ENCODE results near the gene BTBD3.

BTBD3 gene

GRCh38 chr20:11917663-11918062 is at the start of gene BTBD3:
Gene BTBD3, plus strand, starts transcription at chr20:11917893. Its CDS starts 383 bp downstream, at chr20:11918276.
- no peak for DNase-seq

- no peak for DNase-seq
These were observed 48.1 kb upstream of the BTBD3 start for GRCh38 chr20:11869641-11870040.

- DNase-seq: no peak
These were observed 47.3 kb upstream of the BTBD3 start for GRCh38 chr20:11870411-11870810.

GRCh38 chr20:11876555-11876954 is 41.1 kb upstream of the BTBD3 start:
- no peak for DNase-seq

GRCh38 chr20:11880680-11881079 is 37.0 kb upstream of the BTBD3 start:
- no peak for DNase-seq

DNA sequence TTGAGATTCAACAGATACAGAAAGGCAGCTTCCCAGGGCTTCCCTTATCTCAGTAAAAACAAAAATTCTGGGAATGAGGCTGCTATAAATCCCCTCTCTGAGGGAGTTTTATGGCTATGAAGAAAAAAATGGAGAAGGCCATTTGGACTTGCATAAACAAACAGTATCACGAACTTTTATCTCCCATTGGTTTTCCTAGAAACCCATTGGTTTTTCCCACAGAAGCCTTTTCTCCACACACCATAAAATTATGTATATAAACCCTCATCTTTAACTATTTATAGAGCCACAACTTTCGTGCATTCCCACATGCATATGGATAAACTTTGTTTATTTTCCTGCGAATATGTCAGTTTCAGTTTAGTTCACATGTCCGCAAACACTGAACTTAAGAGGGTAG is 36.2 kb upstream of the BTBD3 start:
- DNase-seq: no peak

DNA sequence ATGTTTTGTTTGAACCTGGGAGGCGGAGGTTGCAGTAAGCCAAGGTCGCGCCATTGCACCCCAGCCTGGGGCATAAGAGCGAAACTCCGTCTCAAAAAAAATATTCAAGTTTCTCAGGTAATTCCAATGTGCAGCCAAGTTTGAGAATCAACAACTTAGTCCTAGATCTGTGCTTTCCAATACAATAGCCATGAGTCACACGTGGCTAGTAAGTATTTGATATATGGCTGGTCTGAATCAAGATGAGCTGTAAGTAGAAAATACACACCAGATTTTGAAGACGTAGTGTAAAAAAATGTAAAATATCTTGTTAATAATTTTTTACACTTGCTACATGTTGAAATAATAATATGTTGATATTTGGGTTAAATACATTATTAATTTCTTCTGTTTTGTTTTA is 35.0 kb upstream of the BTBD3 start:
- no peak for DNase-seq

GRCh38 chr20:11888648-11889047 is 29.0 kb upstream of the BTBD3 start:
- no peak for DNase-seq

DNA sequence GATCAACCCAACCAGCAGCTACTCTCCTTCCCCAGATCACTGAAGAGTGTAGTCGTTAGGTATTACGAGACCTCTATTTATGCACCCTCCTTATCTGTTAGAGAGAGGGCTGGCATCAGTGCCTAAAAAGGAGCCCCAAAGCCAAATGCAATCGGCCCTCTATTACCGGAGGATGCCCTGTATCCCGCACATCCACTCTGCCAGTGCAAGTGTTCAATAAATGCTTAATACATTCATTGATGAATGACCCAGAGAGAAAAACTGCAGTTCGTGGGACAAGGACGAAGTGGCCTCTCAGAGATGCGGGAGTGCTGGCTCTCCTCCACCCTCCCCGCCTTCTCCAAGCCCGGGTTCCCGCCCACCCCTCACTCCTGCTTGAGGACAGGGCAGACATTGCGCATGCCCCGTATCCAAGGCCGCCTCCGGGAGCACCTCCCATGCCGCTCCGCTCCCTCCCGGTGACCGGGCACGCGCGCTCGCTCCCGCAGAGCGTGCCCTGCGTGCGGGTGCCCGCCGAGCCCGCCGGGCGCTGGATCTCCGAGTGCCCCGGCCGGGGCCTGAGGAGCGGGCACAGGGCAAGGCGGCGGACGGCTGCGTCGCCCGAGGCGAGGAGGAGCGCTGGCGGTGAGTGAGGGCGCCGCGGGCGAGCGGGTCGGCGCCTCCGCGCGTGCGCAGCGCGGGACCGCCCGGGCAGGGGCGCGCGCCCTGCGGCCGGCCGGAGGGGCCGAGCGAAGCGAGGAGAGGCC is 27.2 kb upstream of the BTBD3 start:
- peak; percentile 24 for DNase-seq

DNA sequence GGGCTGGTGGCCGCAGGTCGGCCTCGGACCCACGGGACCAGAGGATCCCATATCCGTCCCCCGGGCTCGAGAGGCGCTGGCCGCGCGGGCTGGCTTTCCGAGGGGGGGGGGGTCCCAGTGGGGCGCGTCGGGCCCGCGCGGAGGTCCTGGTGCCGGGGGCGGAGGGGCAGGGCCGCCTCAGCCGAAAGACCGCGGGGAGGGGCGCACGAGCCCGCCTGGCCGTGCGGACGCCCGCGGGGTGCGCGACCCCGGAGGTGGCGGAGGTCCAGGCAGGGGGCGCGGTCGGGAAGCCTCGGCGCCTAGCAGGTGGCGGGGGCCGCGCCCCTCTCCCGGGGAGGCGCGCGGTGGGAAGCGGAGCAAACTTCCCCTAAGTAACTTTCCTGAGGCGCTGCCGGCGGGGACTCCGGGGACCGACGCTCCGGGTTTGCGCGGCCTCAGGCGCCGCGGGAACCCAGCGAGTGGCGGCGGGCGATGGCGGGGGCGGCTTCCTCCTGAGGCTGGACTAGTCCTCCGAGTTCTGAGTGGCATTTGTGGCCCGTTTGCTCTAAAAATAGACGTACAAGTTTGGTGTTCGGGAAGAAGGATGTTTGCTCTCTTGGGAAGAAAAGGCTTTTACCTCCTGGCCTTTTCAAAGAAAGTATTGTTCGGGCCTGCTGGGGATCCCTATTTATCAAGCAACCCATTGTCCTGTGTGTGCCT is 26.5 kb upstream of the BTBD3 start:
- DNase-seq: no peak

- peak; percentile 33 for DNase-seq
These were observed 25.7 kb upstream of the BTBD3 start for GRCh38 chr20:11891776-11892545.

GRCh38 chr20:11894062-11894461 is 23.6 kb upstream of the BTBD3 start:
- no peak for DNase-seq

GRCh38 chr20:11895861-11896387 is 21.8 kb upstream of the BTBD3 start:
- DNase-seq: no peak

DNA sequence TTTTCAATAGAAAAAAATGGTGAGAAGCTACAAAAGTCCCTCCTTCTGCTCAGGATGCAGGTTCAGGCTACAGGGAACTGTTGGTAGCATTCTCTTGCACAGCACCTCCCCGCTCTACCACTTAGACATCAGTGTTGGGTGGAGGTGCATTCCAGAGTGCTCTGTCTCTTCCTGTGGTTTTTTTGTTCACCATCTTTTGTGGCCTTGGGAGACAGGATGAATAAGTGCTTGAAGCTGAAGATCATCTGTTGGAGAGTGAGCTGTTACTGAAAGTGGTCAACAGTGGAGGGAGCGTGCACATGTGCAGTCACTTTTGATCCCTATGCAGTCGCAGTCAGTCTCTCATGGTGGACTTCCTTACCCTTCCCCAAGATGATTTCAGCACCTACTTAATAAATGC is 16.6 kb upstream of the BTBD3 start:
- DNase-seq: no peak

DNA sequence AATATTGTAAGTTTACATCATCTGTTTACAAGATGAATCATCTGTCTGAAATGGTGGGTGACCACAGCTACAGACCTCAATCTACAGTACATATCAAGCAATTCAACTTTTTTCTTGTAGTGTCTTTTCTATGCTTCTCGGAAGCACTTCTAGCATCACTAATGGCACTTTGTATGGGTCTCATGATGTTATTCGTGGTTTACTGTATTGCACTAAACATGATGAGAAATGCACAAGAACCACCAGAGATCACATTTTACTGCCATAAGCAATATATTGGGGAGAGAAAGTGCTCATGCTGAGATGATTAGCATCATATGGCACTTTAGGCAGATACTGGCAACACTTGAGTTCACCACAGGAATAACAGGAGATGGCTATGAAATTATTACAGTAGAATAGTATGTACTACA is 15.4 kb upstream of the BTBD3 start:
- no peak for DNase-seq

DNA sequence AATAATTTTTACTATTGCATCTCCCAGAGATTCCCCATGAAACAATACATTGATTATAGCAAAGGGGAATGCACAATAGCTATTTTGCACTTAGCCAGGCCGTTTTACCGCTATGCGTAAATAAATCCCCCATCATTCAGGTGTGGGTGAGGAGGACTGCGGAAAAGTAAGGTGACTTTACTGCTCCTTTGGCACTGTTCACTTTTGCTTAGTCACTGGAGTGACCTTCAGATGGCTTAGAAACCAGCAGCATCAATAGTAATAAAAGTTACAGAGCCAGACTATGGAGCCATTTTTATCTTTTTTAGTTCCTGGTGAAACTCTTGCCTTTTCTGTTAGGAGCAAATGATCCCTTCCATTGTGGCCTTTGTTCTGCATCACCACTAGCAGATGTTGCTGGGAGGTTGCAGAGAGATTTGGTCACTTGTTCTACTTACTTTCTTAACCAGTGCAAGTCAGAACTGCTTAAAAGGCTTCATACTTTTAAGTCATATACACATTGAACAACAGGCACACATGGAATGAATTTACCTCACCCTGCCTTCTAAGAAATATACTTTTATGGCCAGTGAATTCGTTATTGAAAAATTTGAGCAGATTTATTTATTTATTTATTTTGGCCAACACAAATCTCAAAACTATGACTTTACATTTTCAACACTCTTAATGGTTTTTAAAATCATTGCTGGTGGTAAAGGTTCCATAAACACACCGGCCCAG is 12.1 kb upstream of the BTBD3 start:
- DNase-seq: no peak

DNA sequence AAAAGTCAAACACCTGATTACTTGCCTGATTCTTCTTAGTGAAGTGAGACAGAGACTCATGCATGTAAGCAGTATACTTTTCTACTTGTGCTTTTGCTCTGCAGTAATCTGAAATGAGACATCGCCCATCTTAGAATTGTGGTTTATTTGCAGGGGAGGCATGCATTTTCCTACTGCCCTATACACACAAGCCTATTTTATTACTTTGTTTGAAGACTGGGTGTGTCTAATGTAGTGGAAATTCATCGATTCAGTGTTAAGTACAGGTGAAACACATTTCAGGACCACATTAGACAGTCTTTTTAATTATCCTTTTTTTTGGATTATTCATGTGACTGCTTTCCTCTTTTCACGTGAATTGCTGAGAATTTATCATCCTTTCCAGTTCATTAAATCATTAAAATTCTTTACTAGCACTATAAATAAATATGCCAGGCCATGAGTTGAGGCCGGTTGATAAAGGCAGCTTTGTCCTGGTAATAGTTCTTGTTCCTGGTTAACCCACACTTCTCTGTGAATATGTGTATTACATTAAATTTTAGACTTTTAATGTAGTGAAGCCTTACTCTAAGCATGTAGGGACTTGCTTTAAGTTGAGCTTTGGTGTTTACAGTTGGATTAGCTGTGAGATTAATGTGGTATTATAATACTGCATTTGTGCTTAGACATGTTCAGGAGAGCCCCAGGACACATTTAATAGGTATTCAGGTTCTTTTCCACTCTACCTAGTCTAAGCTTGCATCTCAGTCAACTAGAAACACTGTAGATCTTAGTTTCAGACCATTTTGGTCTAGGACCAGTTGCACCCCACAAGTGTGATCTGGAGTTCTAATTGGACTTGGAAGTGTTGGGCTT is 10.8 kb upstream of the BTBD3 start:
- no peak for DNase-seq

DNA sequence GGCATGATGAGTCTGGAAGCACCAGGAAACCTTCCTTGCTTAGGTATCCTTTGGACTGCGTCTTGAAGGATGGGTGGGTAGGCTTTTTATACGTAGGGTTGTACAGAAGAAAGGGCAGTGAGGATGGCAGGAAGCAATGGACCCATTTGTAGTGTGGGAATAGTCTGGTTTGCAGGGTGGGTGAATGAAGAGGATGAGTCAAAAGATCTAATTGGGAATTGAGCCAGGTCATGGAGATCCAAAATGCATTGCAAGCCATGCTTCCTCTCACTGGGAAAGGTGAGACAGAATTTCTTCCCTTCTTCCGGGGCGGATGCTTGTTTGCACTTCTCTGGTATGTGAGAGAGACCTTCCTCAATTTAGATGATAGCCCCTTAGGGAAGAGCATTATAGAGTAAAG is 10.1 kb upstream of the BTBD3 start:
- no peak for DNase-seq

- no peak for DNase-seq
These were observed 5.6 kb upstream of the BTBD3 start for GRCh38 chr20:11912013-11912658.

- no peak for DNase-seq
These were observed 4.9 kb upstream of the BTBD3 start for GRCh38 chr20:11912659-11913415.

All from CD4-positive, alpha-beta T cell treated with Interleukin-10 for 1 hour (primary cell).